PC-3 (cell line): Measurements from ENCODE around the gene SAMD10. TPM values are rescaled to one million over a fixed set of nuclear protein-coding genes. Genes with fewer than 3 reads are reported as not detected.

Experiments used
- ATAC-seq: fragments of 200-7000 bp; cut with Tn5 transposase; 2 replicates; pipeline ENCODE4 v1.9.1; 2020; ENCODE audit warnings: mild to moderate bottlenecking, moderate library complexity
- BruUV-seq: library from RNA; stranded (reverse); fragments of 400-500 nt; replicated peaks from 2 replicates; lab custom pipeline; 2021; lab: Mats Ljungman, UMichigan
- CTCF ChIA-PET: fragments of 300-600 bp; sonication (Branson Sonifier 250); formaldehyde crosslinking; loops from one replicate; lab custom pipeline; 2022; ENCODE audit warnings: antibody characterized with exemption; lab: Charles Lee
- POLR2A ChIA-PET: fragments of 300-600 bp; sonication (Branson Sonifier 250); formaldehyde crosslinking; loops from one replicate; lab custom pipeline; 2022; ENCODE audit warnings: antibody characterized with exemption; ENCODE audit not compliant: unreplicated experiment; lab: Charles Lee
- DNase-seq: peaks from one replicate; pipeline ENCODE4 v3.0.0-alpha.2; 2015
- H2AFZ ChIP-seq: fragments of 300-600 bp; sonication (generic); 2 replicates; pipeline ENCODE4 v1.6.0; 2016; ENCODE audit warnings: antibody characterized with exemption, low read length
- H3F3A ChIP-seq: fragments of 300-600 bp; sonication (generic); one replicate; pipeline ENCODE4 v1.6.0; 2017; ENCODE audit warnings: antibody characterized with exemption, low read length, control low read depth, mild to moderate bottlenecking; ENCODE audit not compliant: unreplicated experiment
- H3K27ac ChIP-seq: fragments of 300-600 bp; sonication (generic); 2 replicates; pipeline ENCODE4 v1.5.1; 2016; ENCODE audit warnings: mild to moderate bottlenecking, low read length
- H3K27me3 ChIP-seq: fragments of 300-600 bp; sonication (generic); 2 replicates; pipeline ENCODE4 v1.6.1; 2016; ENCODE audit warnings: low read length, mixed read lengths
- H3K36me3 ChIP-seq: fragments of 300-600 bp; sonication (generic); 2 replicates; pipeline ENCODE4 v1.6.1; 2016; ENCODE audit warnings: low read depth, mixed run types, low read length, mixed read lengths
- H3K4me1 ChIP-seq: fragments of 300-600 bp; sonication (generic); 2 replicates; pipeline ENCODE4 v1.5.1; 2016; ENCODE audit warnings: low read length; ENCODE audit not compliant: insufficient read depth
- H3K4me2 ChIP-seq: fragments of 300-600 bp; sonication (generic); 2 replicates; pipeline ENCODE4 v1.6.0; 2016; ENCODE audit warnings: low read length
- H3K4me3 ChIP-seq: fragments of 300-600 bp; sonication (generic); 2 replicates; pipeline ENCODE4 v1.5.1; 2016; ENCODE audit warnings: mild to moderate bottlenecking, low read length, mixed read lengths
- H3K79me2 ChIP-seq: fragments of 300-600 bp; sonication (generic); 2 replicates; pipeline ENCODE4 v1.6.1; 2017; ENCODE audit warnings: low read length, mixed read lengths
- H3K9ac ChIP-seq: fragments of 300-600 bp; sonication (generic); 2 replicates; pipeline ENCODE4 v1.6.0; 2016; ENCODE audit warnings: mild to moderate bottlenecking, low read length
- H3K9me2 ChIP-seq: fragments of 300-600 bp; sonication (generic); replicated peaks from 2 replicates; pipeline ENCODE4 v1.6.1; 2016; ENCODE audit warnings: mixed run types, low read length, mixed read lengths
- H3K9me3 ChIP-seq: fragments of 300-600 bp; sonication (generic); 2 replicates; pipeline ENCODE4 v1.6.1; 2016; ENCODE audit warnings: low read length, mixed read lengths
- H4K20me1 ChIP-seq: fragments of 300-600 bp; sonication (generic); 2 replicates; pipeline ENCODE4 v1.6.1; 2016; ENCODE audit warnings: low read length, mixed read lengths
- CTCF ChIP-seq: fragments of 300-600 bp; sonication (generic); conservative IDR thresholded peaks from 2 replicates; pipeline ENCODE4 v1.5.1; 2017; ENCODE audit warnings: antibody characterized with exemption, low read depth, mild to moderate bottlenecking, low read length
- EZH2 ChIP-seq: fragments of 300-600 bp; sonication (generic); IDR thresholded peaks from one replicate; pipeline ENCODE4 v1.6.1; 2017; ENCODE audit warnings: antibody characterized with exemption, mild to moderate bottlenecking, low read length; ENCODE audit not compliant: unreplicated experiment
- EZH2phosphoT487 ChIP-seq: fragments of 300-600 bp; sonication (generic); IDR thresholded peaks from 2 replicates; pipeline ENCODE4 v1.6.1; 2018; ENCODE audit warnings: mild to moderate bottlenecking, antibody characterized with exemption, low read length, borderline replicate concordance
- intact Hi-C: fragments of 100-400 bp; cut with micrococcal nuclease; formaldehyde crosslinking; loops from 2 replicates; pipeline ENCODE4 v1.9.0; 2023
- total RNA-seq: library from RNA; depleted of rRNA; stranded (reverse); fragments of >200 nt; gene quantifications from 2 replicates; pipeline ENCODE4 v1.2.3, GENCODE V29; 2014

Gene SAMD10
- total RNA-seq, 1 experiment from 2014 or later: 7.4 TPM

- ATAC-seq (no peak), DNase-seq (no peak)
- Histone ChIP-seq H3K4me3 (no peak overlapping the region), H3K4me2 (no peak overlapping the region), H3K9me3 (no peaks in the 10 kb centered on the region), H3K9ac (no peak overlapping the region), H2AFZ (no peak overlapping the region), H4K20me1 (no peaks in the 10 kb centered on the region), H3K79me2 (no peaks in the 10 kb centered on the region), H3K27me3 (no peaks in the 10 kb centered on the region), H3K4me1 (no peaks in the 10 kb centered on the region), H3K27ac (no peak overlapping the region), H3K36me3 (peaks cover 57% of the 10 kb centered on the region), H3K9me2 (no peaks in the 10 kb centered on the region), H3F3A (no peaks in the 10 kb centered on the region)
- ChIA-PET POLR2A (no interaction called here), CTCF (no interaction called here)
- TF ChIP-seq EZH2: no peak
- no peak for TF ChIP-seq EZH2phosphoT487
- TF ChIP-seq CTCF: no peak
- intact Hi-C loops: no loop called here
- no TSS peak for BruUV-seq
These were observed 46.5 kb upstream of the SAMD10 start for GRCh38 chr20:64025826-64026412.

GRCh38 chr20:64025101-64025825, 45.8 kb upstream of the SAMD10 start:
- ChIA-PET CTCF (no interaction called here), POLR2A (no interaction called here)
- no peak overlapping the region for H3K27ac ChIP-seq
- H3K9me3 ChIP-seq: no peaks in the 10 kb centered on the region
- no peak overlapping the region for H3K4me3 ChIP-seq
- peaks cover 54% of the 10 kb centered on the region for H3K36me3 ChIP-seq
- intact Hi-C loops: no loop called here
- no peaks in the 10 kb centered on the region for H4K20me1 ChIP-seq
- no peaks in the 10 kb centered on the region for H3K4me1 ChIP-seq
- no peaks in the 10 kb centered on the region for H3K27me3 ChIP-seq
- no peaks in the 10 kb centered on the region for H3K9me2 ChIP-seq
- H3K79me2 ChIP-seq: no peaks in the 10 kb centered on the region
- TF ChIP-seq EZH2phosphoT487 (no peak), EZH2 (no peak), CTCF (no peak)
- H3K4me2 ChIP-seq: no peak overlapping the region
- H2AFZ ChIP-seq: no peak overlapping the region
- ATAC-seq (no peak), DNase-seq (no peak)
- no peak overlapping the region for H3K9ac ChIP-seq
- no TSS peak for BruUV-seq
- no peaks in the 10 kb centered on the region for H3F3A ChIP-seq
